Measurements from ENCODE around the gene PRRX1. TPM values are rescaled to one million over a fixed set of nuclear protein-coding genes. Genes with fewer than 3 reads are reported as not detected.

The PRRX1 gene
- polyA plus RNA-seq, 3 donors, result not detected

GRCh38 chr1:170686291-170686690 lies 22.4 kb downstream of the PRRX1 start:
- peaks cover 4 to 6% (median 6%) of the 10 kb centered on the region in 3 donors for H3K27me3 Mint-ChIP-seq (ENCODE audit: low read depth in 3 of 3)
- no peaks in the 10 kb centered on the region for H3K79me2 ChIP-seq (ENCODE audit: insufficient read depth, low read length)
- H3K9me3 Mint-ChIP-seq, result peaks cover 0 to 2% (median 0%) of the 10 kb centered on the region in 7 donors
- H3K36me3 ChIP-seq (replicated peaks in 1 of 2; ENCODE audit: control insufficient read depth in 1 of 2, insufficient read depth in 2 of 2, low read length in 2 of 2), result no peaks in the 10 kb centered on the region
- 100% methylated on average over 1 of the region's 8 CpGs for WGBS (ENCODE audit: insufficient coverage)
- no peak overlapping the region for H3K27ac ChIP-seq (ENCODE audit: low read depth in 1 of 2, low read length in 2 of 2)
- H3K4me3 Mint-ChIP-seq, result no peak overlapping the region
- intact Hi-C loops (cut with micrococcal nuclease), result no loop called here
- H3K9ac ChIP-seq (ENCODE audit: insufficient read depth, low read length, poor library complexity, severe bottlenecking), result no peak overlapping the region
- H3K9me3 ChIP-seq (replicated peaks in 1 of 2; ENCODE audit: control insufficient read depth in 1 of 2, insufficient read depth in 1 of 2, low read length in 2 of 2), result no peaks in the 10 kb centered on the region
- no peaks in the 10 kb centered on the region for H3K36me3 Mint-ChIP-seq
- DNase-seq, result no peak
- no peak overlapping the region for H3K4me3 ChIP-seq (replicated peaks in 1 of 3; ENCODE audit: low read depth in 2 of 3, low read length in 3 of 3)
- no peaks in the 10 kb centered on the region for H4K20me1 ChIP-seq (ENCODE audit: insufficient read depth, low read length)
- no peak overlapping the region for H3K4me2 ChIP-seq (replicated peaks; ENCODE audit: extremely low read depth, low read length, poor library complexity, severe bottlenecking)
- no peak overlapping the region for H3K27ac Mint-ChIP-seq
- no peaks in the 10 kb centered on the region for H3K4me1 ChIP-seq (ENCODE audit: control insufficient read depth in 1 of 2, insufficient read depth in 2 of 2, low read length in 2 of 2)
- no peak overlapping the region for H2AFZ ChIP-seq (ENCODE audit: insufficient read depth, low read depth, low read length, poor library complexity, severe bottlenecking)
- no peak for TF ChIP-seq CTCF (IDR thresholded peaks at IDR 0.05)
- H3K4me1 Mint-ChIP-seq, result no peaks in the 10 kb centered on the region
- H3K27me3 ChIP-seq (ENCODE audit: control insufficient read depth in 2 of 2, insufficient read depth in 2 of 2, low read length in 2 of 2), result peaks cover 0 to 2% of the 10 kb centered on the region in 2 donors

GRCh38 chr1:170687621-170688020 lies 23.7 kb downstream of the PRRX1 start:
- Histone ChIP-seq H3K4me2 (replicated peaks; ENCODE audit: extremely low read depth, low read length, poor library complexity, severe bottlenecking) (no peak overlapping the region), H3K79me2 (ENCODE audit: insufficient read depth, low read length) (no peaks in the 10 kb centered on the region)
- peaks cover 3 to 8% (median 4%) of the 10 kb centered on the region in 3 donors for H3K27me3 Mint-ChIP-seq (ENCODE audit: low read depth in 3 of 3)

More at GRCh38 chr1:170687621-170688020, 23.7 kb downstream of the PRRX1 start:
- no peaks in the 10 kb centered on the region for H3K9me3 ChIP-seq (replicated peaks in 1 of 2; ENCODE audit: control insufficient read depth in 1 of 2, insufficient read depth in 1 of 2, low read length in 2 of 2)
- TF ChIP-seq CTCF (IDR thresholded peaks at IDR 0.05), result no peak
- no peak overlapping the region for H2AFZ ChIP-seq (ENCODE audit: insufficient read depth, low read depth, low read length, poor library complexity, severe bottlenecking)
- intact Hi-C loops (cut with micrococcal nuclease), result no loop called here
- no peaks in the 10 kb centered on the region for H4K20me1 ChIP-seq (ENCODE audit: insufficient read depth, low read length)
- Mint-ChIP-seq H3K9me3 (peaks cover 0 to 2% (median 0%) of the 10 kb centered on the region in 7 donors), H3K27ac (no peak overlapping the region), H3K36me3 (no peaks in the 10 kb centered on the region), H3K4me1 (no peaks in the 10 kb centered on the region), H3K4me3 (no peak overlapping the region)
- H3K9ac ChIP-seq (ENCODE audit: insufficient read depth, low read length, poor library complexity, severe bottlenecking), result no peak overlapping the region
- H3K27me3 ChIP-seq (ENCODE audit: control insufficient read depth in 2 of 2, insufficient read depth in 2 of 2, low read length in 2 of 2), result no peaks in the 10 kb centered on the region
- WGBS (ENCODE audit: insufficient coverage), result no CpG with 5 or more reads among the region's 4 CpGs
- no peak overlapping the region for H3K27ac ChIP-seq (ENCODE audit: low read depth in 1 of 2, low read length in 2 of 2)
- no peaks in the 10 kb centered on the region for H3K36me3 ChIP-seq (replicated peaks in 1 of 2; ENCODE audit: control insufficient read depth in 1 of 2, insufficient read depth in 2 of 2, low read length in 2 of 2)
- H3K4me3 ChIP-seq (replicated peaks in 1 of 3; ENCODE audit: low read depth in 2 of 3, low read length in 3 of 3), result no peak overlapping the region
- H3K4me1 ChIP-seq (ENCODE audit: control insufficient read depth in 1 of 2, insufficient read depth in 2 of 2, low read length in 2 of 2), result no peaks in the 10 kb centered on the region
- DNase-seq, result no peak
